GM18511 (cell line): ENCODE measurements around the gene DNAAF3.
"Not testable (repeated sequence)": the region's sequence is repeated elsewhere in the genome, so short reads cannot be mapped to it uniquely, and the experiment has no call there.

Source experiments
- ATAC-seq: cut with Tn5 transposase; IDR thresholded peaks from one replicate; pipeline ENCODE4 v1.9.1; 2021; ENCODE audit warnings: mild to moderate bottlenecking, moderate library complexity; ENCODE audit not compliant: unreplicated experiment

DNAAF3 gene

DNA sequence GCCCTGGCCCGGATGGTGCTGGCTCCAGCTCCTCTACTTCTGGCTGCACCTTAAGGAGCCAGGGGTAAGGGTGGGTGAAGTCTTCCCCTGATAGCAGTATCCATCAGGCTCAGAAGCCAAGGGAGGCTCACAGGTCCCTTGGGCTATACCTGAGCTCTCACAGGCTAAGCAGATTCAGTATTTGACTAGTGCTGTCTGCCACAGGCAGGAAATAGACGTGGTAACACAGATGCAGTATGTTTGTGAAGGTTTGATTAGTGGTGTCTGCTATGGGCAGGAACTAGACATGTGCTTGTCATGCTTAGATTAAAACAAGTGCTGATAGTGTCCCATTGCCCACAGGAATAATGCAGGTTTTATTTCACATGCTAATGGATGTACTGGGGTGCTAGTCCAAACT lies 9.7 kb upstream of the DNAAF3 start:
- no peak for ATAC-seq

DNA sequence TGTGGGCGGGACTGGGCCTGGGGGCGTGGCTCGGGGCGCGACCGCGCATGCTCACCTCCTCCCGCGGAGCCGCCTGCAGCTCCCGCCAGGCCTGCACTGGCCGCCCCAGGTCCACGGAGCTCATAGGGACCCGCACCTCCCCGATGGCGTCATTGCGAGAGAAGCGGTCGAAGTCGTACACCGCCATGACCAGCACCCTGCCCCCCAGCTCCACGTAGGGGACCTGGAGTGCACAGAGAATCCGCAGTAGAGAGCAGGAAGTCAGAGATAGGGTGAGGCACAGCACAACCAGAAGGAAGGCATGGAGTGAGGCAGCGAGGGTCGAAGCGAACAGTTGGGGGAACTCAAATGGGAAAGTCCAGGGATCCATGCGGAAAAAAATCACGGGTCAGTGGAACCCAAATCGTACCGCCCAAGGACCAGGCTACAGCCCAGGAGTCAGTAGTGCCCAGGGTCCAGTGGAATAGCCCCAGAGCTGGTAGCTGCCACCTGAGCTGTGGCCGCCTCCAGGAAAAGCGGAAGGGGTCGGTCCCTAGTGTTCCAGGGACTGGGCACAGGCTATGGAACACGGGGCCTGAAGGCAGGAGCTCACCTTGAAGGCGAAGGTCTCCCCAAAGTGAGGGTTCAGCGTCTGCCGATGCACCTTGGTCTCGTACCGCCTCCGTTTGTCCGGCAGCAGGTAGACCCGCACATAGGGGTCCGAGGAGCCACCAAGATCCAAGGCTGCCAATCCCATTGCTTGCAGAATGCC lies 8.9 kb upstream of the DNAAF3 start:
- ATAC-seq: no peak

- ATAC-seq: no peak
Observed at GRCh38 chr19:55174425-55175116, 8.2 kb upstream of the DNAAF3 start.

DNA sequence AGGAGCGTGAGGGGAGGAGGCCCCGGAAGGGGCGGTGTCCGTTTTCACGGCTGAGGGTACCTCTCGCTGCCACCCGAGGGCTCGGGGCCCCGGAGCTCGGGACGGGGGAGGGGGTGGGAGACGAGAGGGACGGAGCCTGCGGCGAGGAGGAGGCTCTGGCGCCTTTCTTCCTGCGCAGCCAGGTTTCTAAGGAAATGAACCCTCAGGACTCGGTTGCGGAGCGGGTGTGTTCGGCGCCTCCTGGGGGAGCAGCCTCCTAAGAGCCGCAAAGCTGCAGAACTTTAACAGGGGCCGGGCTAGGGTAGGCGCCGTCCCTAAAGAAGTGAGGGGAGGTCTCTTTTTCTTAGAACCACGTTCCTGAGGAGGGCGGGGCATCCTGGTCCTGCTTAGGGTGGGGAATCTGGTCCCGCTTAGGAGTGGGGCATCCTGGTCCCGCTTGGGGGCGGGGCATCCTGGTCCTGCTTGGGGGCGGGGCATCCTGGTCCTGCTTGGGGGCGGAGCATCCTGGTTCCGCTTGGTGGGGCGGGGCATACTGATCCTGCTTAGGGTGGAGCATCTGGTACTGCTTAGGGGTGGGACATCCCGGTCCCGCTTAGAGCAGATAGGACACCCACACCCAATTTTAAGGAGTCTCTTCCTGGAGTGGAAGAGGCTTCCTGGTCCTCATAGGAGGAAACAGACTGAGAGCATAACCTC lies 7.4 kb upstream of the DNAAF3 start:
- ATAC-seq: no peak

GRCh38 chr19:55173186-55173713 lies 6.8 kb upstream of the DNAAF3 start:
- ATAC-seq: no peak

GRCh38 chr19:55172741-55173140 lies 6.3 kb upstream of the DNAAF3 start:
- no peak for ATAC-seq

GRCh38 chr19:55172318-55172717 lies 5.9 kb upstream of the DNAAF3 start:
- ATAC-seq: not testable (repeated sequence)

- ATAC-seq: no peak
Observed at GRCh38 chr19:55171440-55171839, 5.0 kb upstream of the DNAAF3 start.

DNA sequence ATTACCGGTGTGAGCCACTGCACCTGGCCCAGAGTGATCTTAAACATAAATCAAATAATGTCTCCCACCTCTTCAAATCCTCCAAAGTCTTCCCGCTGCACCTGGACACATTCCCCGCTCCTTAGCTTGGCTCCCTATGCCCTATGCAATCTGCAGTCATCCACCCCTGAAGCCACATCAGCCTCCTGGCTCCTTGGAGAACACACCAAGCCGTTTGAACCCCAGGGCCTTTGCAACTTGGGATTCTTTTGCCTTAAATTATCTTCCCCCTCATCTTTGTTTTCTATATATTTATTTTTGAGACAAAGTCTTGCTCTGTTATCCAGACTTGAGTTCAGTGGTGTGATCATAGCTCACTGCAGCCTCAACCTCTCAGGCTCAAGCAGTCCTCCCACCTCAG lies 2.7 kb upstream of the DNAAF3 start:
- no peak for ATAC-seq

- peak; percentile 55 for ATAC-seq
Observed at GRCh38 chr19:55165952-55166529, 372 bp downstream of the DNAAF3 start.

DNA sequence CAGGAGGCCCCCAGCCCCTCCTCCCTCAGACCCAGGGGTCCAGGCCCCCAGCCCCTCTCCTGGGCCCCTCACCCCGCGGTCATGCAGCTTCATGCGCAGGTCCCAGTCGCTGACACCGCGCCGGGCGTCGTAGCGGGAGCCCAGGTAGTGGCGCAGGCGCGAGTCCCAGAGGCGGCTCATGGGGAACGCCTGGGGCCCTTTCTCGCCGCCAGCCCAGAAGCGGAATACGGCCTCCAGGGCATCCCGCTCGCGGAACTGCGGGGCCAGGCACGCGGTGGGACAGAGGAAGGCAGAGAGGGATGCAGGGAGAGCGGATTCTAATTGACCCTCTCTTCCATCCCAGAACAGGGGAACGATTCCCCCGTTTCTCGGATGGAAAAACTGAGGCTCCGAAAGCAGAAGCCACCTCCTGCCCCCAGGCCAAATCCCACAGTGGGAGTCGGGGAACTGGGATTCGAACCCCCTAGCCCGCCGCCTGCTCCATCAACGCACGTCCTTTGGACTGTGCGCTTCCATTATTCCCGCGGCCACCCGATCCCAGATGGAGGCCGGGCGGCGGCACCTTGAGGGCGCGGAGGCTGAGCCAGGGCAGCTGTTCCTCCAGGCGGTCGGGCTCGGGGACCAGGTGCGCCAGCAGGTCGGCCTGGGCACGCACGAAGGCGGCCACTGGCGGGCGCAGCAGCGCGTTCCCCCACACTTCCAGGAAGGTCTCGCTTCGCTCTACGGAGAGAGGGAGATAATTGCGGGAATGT lies 4.7 kb downstream of the DNAAF3 start:
- ATAC-seq: no peak

- no peak for ATAC-seq
Observed at GRCh38 chr19:55160986-55161365, 5.4 kb downstream of the DNAAF3 start.

DNA sequence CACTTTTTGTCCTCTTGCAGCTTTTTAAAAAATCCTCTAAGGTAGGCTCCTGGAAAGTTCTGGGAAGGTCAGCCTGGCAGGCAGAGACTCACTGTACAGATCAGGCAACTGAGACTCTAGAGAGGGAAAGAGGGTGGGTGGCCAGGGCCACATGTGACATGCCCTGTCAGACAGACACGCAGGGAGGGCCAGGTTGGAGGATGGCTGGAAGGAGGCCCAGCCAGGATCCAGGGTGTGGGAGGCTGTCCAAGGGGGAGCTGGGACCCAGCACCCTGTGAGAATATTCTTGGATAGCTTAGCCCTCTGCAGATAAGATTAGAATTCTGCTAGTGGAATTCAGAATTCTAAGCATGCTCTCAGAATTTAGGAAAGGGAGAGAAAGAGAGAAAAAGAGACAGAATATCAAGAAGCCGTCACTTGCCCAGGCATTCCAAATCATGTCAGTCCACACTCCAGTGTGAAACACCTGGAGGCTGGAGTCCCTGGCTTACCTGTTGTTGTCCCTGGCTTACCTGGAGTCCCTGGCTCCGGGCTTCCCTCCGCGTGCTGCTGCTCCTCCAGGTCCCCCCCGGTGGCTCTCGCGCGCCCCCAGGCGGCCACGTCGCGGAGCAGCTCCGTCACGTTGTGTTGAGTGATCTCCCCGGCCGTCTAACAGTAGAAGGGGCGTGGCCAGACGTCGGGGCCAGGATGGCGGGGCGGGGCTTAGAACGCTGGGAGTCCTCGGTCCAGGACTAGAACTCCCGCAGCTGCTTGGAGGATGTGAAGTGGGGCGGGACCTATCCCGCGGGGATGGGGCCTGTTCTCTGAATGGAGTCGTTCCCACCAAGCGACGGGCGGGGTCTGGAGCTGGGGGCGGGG lies 6.1 kb downstream of the DNAAF3 start:
- ATAC-seq: peak; percentile 52

GRCh38 chr19:55158848-55159749 lies 7.3 kb downstream of the DNAAF3 start:
- ATAC-seq: no peak

- no peak for ATAC-seq
Observed at GRCh38 chr19:55158423-55158822, 8.0 kb downstream of the DNAAF3 start.

DNA sequence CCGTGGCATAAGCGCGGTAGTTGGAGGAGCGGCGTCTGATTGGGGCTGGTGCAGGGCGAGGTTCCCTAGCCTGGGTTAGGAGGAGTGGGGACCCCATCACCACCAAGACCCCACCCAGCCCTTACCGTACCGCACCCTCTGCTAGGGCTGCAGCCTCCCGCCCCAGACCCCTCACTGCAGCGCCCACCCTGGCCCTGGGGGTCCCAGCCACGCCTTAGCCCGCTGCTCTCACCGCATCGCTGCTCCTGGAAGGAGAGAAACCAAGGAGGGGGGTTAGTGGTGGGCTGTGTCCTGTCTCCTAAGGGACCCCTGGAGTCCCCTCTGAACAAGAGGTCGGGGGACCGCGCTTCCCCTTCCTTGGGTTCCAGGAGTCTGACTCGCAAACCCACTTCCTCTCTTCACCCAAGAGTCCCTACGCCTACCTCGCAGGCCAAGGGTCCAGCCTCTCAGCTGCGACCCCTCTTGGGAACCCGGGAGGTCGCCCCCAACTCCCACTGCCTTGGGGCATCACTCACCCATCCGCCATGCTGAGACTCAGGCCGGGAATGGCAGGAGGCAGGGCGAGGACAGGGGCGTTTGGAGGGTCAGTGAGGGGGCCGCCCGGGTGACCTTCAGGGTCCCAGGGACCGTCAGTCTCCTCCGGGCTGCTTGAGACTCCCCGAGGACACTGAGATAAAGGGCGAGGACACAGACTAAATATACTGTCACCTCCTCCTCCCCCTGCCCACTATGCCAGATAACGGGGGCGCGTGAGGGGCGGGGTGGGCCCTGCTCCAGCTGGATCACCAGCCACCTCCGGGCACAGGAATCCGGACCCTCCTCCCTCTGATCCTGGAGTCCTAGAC lies 9.1 kb downstream of the DNAAF3 start, which contains the start of gene TNNI3:
TSS of gene TNNI3 (minus strand) at position 669 of the 845 bp plus-strand sequence. CDS start at position 526, 143 bp downstream.
- no peak for ATAC-seq

DNA sequence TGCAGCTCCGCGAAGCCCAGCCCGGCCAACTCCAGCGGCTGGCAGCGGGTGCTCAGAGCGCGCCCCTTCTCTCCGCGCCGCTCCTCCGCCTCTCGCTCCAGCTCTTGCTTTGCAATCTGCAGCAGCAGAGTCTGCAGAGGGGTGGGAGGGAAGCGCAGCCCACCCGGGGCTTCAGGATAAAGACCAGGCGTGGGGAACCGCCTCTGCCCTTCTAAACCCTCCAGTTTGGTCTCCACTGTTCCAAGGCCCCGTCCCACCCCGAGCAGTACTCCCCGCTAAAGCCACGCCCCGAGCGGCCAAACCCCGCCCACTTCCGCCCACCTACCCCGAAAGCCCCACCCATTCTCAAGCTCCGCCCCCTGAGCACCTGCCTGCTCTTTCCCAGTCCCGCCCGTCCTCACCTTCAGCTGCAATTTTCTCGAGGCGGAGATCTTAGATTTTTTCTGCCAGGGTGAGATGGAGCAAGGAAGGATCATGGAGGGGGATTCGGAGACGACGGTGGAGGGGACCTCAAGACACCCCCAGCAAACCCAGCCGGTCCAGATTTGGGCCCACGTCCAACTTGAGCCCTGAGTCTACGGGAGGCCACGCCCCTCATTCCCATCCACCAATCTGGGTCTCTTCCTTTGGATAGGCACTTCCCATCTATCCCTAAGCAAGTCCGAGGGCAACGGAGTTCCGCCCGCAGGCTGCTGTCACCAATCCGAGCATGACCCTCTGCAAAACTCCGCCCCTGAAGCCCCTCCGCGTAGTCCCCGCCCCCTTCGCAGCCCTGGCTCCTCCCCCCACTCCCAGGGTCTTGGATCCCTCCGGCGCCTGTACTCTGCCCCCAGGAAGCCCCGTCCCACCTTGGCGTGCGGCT lies 10.0 kb downstream of the DNAAF3 start:
- no peak for ATAC-seq
